ENCODE results near the gene ACOT11.
A peak's percentile ranks its signal among the peaks of the same experiment; 100 is the strongest.

ACOT11 gene

DNA sequence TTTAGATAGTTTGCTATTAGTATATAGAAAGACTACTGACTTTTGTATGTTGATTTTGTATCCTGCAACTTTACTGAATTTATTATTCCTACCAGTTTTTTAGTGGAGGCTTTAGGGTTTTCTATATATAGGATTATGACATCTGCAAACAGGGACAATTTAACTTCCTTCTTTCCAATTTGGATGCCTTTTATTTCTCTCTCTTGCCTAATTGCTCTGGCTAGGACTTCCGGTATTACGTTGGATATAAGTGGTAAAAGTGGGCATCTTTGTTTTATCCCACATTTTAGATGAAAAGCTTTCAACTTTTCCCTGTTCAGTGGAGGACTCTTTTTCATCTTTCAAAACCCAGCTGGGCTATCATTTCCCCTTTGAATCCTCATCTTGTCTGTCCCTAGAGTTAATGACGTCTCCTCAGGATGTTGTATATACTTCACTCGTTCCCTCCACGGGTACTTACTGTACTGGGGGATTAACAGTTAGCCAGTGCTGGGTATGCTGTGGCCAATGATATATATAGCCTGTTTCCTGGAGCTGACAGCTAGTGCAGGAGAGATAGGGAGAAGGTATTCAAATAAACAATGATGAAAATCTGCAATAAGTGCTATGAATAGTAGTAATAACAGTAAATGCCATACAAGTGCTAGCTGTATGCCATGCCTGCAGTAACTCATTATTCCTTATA lies 9.8 kb downstream of the ACOT11 start:
- H3K27ac ChIP-seq, result no peak overlapping the region
- no peak overlapping the region for H3K4me3 ChIP-seq
- no peak for DNase-seq (ENCODE audit: low spot score)
- TF ChIP-seq, protein P1, sequence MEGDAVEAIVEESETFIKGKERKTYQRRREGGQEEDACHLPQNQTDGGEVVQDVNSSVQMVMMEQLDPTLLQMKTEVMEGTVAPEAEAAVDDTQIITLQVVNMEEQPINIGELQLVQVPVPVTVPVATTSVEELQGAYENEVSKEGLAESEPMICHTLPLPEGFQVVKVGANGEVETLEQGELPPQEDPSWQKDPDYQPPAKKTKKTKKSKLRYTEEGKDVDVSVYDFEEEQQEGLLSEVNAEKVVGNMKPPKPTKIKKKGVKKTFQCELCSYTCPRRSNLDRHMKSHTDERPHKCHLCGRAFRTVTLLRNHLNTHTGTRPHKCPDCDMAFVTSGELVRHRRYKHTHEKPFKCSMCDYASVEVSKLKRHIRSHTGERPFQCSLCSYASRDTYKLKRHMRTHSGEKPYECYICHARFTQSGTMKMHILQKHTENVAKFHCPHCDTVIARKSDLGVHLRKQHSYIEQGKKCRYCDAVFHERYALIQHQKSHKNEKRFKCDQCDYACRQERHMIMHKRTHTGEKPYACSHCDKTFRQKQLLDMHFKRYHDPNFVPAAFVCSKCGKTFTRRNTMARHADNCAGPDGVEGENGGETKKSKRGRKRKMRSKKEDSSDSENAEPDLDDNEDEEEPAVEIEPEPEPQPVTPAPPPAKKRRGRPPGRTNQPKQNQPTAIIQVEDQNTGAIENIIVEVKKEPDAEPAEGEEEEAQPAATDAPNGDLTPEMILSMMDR (IDR thresholded peaks at IDR 0.05), result no peak

- TF ChIP-seq, protein P1 (IDR thresholded peaks at IDR 0.05), result no peak
- DNase-seq (ENCODE audit: low spot score), result no peak
- H3K4me3 ChIP-seq, result no peak overlapping the region
- H3K27ac ChIP-seq, result peak overlapping the region in 1 of 2 donors; percentile 2
Measured at GRCh38 chr1:54558434-54559030, 10.5 kb downstream of the ACOT11 start.

DNA sequence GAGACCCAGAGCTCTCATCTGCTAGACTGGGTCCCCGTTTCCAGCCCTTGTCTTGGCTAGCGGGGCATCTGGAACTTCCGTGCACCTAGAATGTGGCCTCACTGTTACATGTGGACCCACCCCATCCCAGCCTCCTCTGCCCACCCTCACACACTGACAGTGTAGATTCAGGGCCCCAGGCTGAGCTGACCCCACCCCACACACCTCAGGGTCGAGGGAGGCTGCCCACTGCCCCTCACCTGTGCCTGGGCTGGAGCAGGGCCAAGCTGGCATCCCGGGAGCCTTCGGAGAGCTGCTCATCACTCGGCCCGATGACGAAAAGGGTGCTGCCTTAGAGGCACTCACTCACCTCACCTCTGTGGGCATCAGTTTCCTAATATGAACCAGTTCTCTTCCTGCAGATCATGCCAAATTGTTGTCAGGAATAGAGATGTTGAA lies 11.1 kb downstream of the ACOT11 start:
- H3K27ac ChIP-seq, result peak overlapping the region in 1 of 2 donors; percentile 2
- H3K4me3 ChIP-seq, result no peak overlapping the region
- no peak for DNase-seq (ENCODE audit: low spot score)
- TF ChIP-seq, protein P1 (IDR thresholded peaks at IDR 0.05), result no peak

DNA sequence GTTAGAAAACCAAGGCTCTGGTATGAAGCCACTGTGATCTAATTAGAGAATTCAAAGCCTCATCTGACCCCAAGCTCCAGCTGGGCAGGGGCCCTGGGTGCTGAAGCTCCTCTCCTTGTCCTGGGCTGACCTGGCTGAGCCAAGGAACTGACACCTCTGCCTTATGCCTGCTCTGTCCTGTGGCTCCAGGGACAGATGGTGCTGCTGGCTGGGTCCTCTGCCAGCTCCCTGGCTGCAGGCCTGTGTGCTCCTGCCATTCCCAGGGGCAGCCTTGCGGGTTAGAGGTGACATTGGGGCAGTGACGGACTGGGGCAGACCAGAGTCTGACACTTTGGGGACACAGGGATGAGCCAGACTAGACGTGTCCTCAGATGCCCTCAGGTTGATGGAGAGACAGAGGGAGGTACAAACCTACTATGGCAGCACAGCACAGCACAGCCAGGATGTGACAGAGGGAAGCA lies 11.8 kb downstream of the ACOT11 start:
- H3K4me3 ChIP-seq, result no peak overlapping the region
- no peak for DNase-seq (ENCODE audit: low spot score)
- peak overlapping the region in 1 of 2 donors; percentile 28 for H3K27ac ChIP-seq
- TF ChIP-seq, protein P1 (IDR thresholded peaks at IDR 0.05), result no peak

GRCh38 chr1:54564312-54565112 lies 16.5 kb downstream of the ACOT11 start:
- TF ChIP-seq, protein P1 (IDR thresholded peaks at IDR 0.05), result no peak
- Histone ChIP-seq H3K27ac (no peak overlapping the region), H3K4me3 (no peak overlapping the region)
- DNase-seq (ENCODE audit: low spot score), result no peak

- Histone ChIP-seq H3K4me3 (no peak overlapping the region), H3K27ac (no peak overlapping the region)
- TF ChIP-seq, protein P1 (IDR thresholded peaks at IDR 0.05), result no peak
- DNase-seq (ENCODE audit: low spot score), result no peak
Measured at GRCh38 chr1:54565113-54565501, 17.1 kb downstream of the ACOT11 start.

Measured in coronary artery (tissue), 2 donors.